Activated CD4-positive, alpha-beta memory T cell treated with anti-CD3 and anti-CD28 coated beads for 36 hours (primary cell): ENCODE results near the gene MUC6. TPM values are rescaled to one million over a fixed set of nuclear protein-coding genes. Genes with fewer than 3 reads are reported as not detected.

Experiments
- CTCF ChIA-PET: fragments of 350-600 bp; sonication (Branson Sonifier 250); formaldehyde crosslinking; loops from one replicate; lab custom pipeline; 2021; ENCODE audit warnings: antibody characterized with exemption, inconsistent platforms; lab: Charles Lee
- POLR2A ChIA-PET: fragments of 350-600 bp; sonication (Branson Sonifier 250); formaldehyde crosslinking; loops from one replicate; lab custom pipeline; 2021; ENCODE audit warnings: antibody characterized with exemption; lab: Charles Lee
- DNase-seq: peaks from one replicate; pipeline ENCODE4 v3.0.0-alpha.2; 2020
- H3K27ac Mint-ChIP-seq: one replicate; pipeline ENCODE4 v1.8.0; 2021; ENCODE audit warnings: mixed read lengths
- H3K27me3 Mint-ChIP-seq: one replicate; pipeline ENCODE4 v1.8.0; 2021; ENCODE audit warnings: mixed read lengths
- H3K36me3 Mint-ChIP-seq: one replicate; pipeline ENCODE4 v1.8.0; 2021; ENCODE audit warnings: mixed read lengths
- H3K4me1 Mint-ChIP-seq: one replicate; pipeline ENCODE4 v1.8.0; 2021; ENCODE audit warnings: low read depth, mixed read lengths
- H3K4me3 Mint-ChIP-seq: one replicate; pipeline ENCODE4 v1.8.0; 2021; ENCODE audit warnings: mild to moderate bottlenecking, mixed read lengths
- H3K9me3 Mint-ChIP-seq: one replicate; pipeline ENCODE4 v1.8.0; 2021; ENCODE audit warnings: mixed read lengths
- intact Hi-C: fragments of 100-400 bp; cut with micrococcal nuclease; formaldehyde crosslinking; loops from one replicate; pipeline ENCODE4 v1.15.1; 2023
- total RNA-seq, 2 experiments: library from RNA; stranded (reverse); gene quantifications; one replicate each; pipeline ENCODE4 v1.2.3, GENCODE V29; 2021

The MUC6 gene
- total RNA-seq, 2 experiments from 2014 or later: not detected

- Mint-ChIP-seq H3K4me1 (peaks cover 15% of the 10 kb centered on the region), H3K27me3 (no peaks in the 10 kb centered on the region), H3K36me3 (peaks cover 24% of the 10 kb centered on the region), H3K9me3 (no peaks in the 10 kb centered on the region), H3K27ac (no peak overlapping the region), H3K4me3 (no peak overlapping the region)
- CTCF ChIA-PET: no interaction called here
- no peak for DNase-seq
- intact Hi-C loops: no loop called here
- POLR2A ChIA-PET: no interaction called here
Observed at GRCh38 chr11:1000357-1001278, 35.9 kb downstream of the MUC6 start.

GRCh38 chr11:999009-999408 lies 37.5 kb downstream of the MUC6 start:
- Mint-ChIP-seq H3K4me1 (peaks cover 20% of the 10 kb centered on the region), H3K27ac (no peak overlapping the region), H3K36me3 (peaks cover 26% of the 10 kb centered on the region), H3K27me3 (no peaks in the 10 kb centered on the region), H3K9me3 (no peaks in the 10 kb centered on the region), H3K4me3 (no peak overlapping the region)
- CTCF ChIA-PET: no interaction called here
- POLR2A ChIA-PET: no interaction called here
- intact Hi-C loops: no loop called here
- DNase-seq: no peak

- Mint-ChIP-seq H3K36me3 (peaks cover 22% of the 10 kb centered on the region), H3K9me3 (no peaks in the 10 kb centered on the region), H3K27ac (no peak overlapping the region), H3K27me3 (no peaks in the 10 kb centered on the region), H3K4me3 (no peak overlapping the region), H3K4me1 (peaks cover 20% of the 10 kb centered on the region)
- ChIA-PET POLR2A (no interaction called here), CTCF (no interaction called here)
- DNase-seq: no peak
- intact Hi-C loops: no loop called here
Observed at GRCh38 chr11:997907-998306, 38.6 kb downstream of the MUC6 start.

GRCh38 chr11:996681-997080 lies 39.8 kb downstream of the MUC6 start:
- intact Hi-C loops: no loop called here
- no peak overlapping the region for H3K4me3 Mint-ChIP-seq
- no peak for DNase-seq
- H3K9me3 Mint-ChIP-seq: no peaks in the 10 kb centered on the region
- ChIA-PET POLR2A (no interaction called here), CTCF (interaction anchor here (1.0 kb wide), 1 partner anchor 71 kb away, joined by 3 read pairs; the partner anchor contains the start of gene AP2A2)
- H3K27me3 Mint-ChIP-seq: no peaks in the 10 kb centered on the region
- peaks cover 22% of the 10 kb centered on the region for H3K36me3 Mint-ChIP-seq
- peaks cover 20% of the 10 kb centered on the region for H3K4me1 Mint-ChIP-seq
- no peak overlapping the region for H3K27ac Mint-ChIP-seq

GRCh38 chr11:995752-996420 lies 40.6 kb downstream of the MUC6 start:
- H3K4me1 Mint-ChIP-seq: peaks cover 20% of the 10 kb centered on the region
- H3K27ac Mint-ChIP-seq: peak overlapping the region; percentile 76
- no peaks in the 10 kb centered on the region for H3K9me3 Mint-ChIP-seq
- ChIA-PET CTCF (interaction anchor here (1.0 kb wide), 1 partner anchor 71 kb away, joined by 3 read pairs; the partner anchor contains the start of gene AP2A2), POLR2A (no interaction called here)
- no peaks in the 10 kb centered on the region for H3K27me3 Mint-ChIP-seq
- intact Hi-C loops: no loop called here
- H3K4me3 Mint-ChIP-seq: no peak overlapping the region
- H3K36me3 Mint-ChIP-seq: peaks cover 21% of the 10 kb centered on the region
- DNase-seq: no peak

GRCh38 chr11:995044-995751 lies 41.3 kb downstream of the MUC6 start:
- no peak overlapping the region for H3K4me3 Mint-ChIP-seq
- DNase-seq: no peak
- H3K27me3 Mint-ChIP-seq: no peaks in the 10 kb centered on the region
- peak overlapping the region; percentile 76 for H3K27ac Mint-ChIP-seq
- no peaks in the 10 kb centered on the region for H3K9me3 Mint-ChIP-seq
- ChIA-PET POLR2A (no interaction called here), CTCF (no interaction called here)
- intact Hi-C loops: no loop called here
- H3K36me3 Mint-ChIP-seq: peaks cover 18% of the 10 kb centered on the region
- H3K4me1 Mint-ChIP-seq: peaks cover 20% of the 10 kb centered on the region

- POLR2A ChIA-PET: no interaction called here
- intact Hi-C loops: no loop called here
- no peak overlapping the region for H3K27ac Mint-ChIP-seq
Observed at GRCh38 chr11:993632-994167, 42.8 kb downstream of the MUC6 start.

GRCh38 chr11:992577-992976 lies 43.9 kb downstream of the MUC6 start:
- no peaks in the 10 kb centered on the region for H3K27me3 Mint-ChIP-seq
- no peak overlapping the region for H3K27ac Mint-ChIP-seq
- ChIA-PET CTCF (no interaction called here), POLR2A (no interaction called here)
- no peak overlapping the region for H3K4me3 Mint-ChIP-seq
- no peaks in the 10 kb centered on the region for H3K9me3 Mint-ChIP-seq
- peaks cover 20% of the 10 kb centered on the region for H3K4me1 Mint-ChIP-seq
- no peak for DNase-seq
- peaks cover 26% of the 10 kb centered on the region for H3K36me3 Mint-ChIP-seq
- intact Hi-C loops: no loop called here

More at GRCh38 chr11:993632-994167, 42.8 kb downstream of the MUC6 start:
- no peak for DNase-seq
- no peak overlapping the region for H3K4me3 Mint-ChIP-seq
- H3K4me1 Mint-ChIP-seq: peaks cover 20% of the 10 kb centered on the region
- no peaks in the 10 kb centered on the region for H3K9me3 Mint-ChIP-seq
- CTCF ChIA-PET: no interaction called here
- no peaks in the 10 kb centered on the region for H3K27me3 Mint-ChIP-seq
- peaks cover 20% of the 10 kb centered on the region for H3K36me3 Mint-ChIP-seq

- intact Hi-C loops: no loop called here
- H3K27ac Mint-ChIP-seq: no peak overlapping the region
- H3K4me1 Mint-ChIP-seq: peaks cover 17% of the 10 kb centered on the region
- no peak overlapping the region for H3K4me3 Mint-ChIP-seq
- no peak for DNase-seq
- ChIA-PET CTCF (no interaction called here), POLR2A (no interaction called here)
- no peaks in the 10 kb centered on the region for H3K9me3 Mint-ChIP-seq
- H3K36me3 Mint-ChIP-seq: peaks cover 26% of the 10 kb centered on the region
- H3K27me3 Mint-ChIP-seq: no peaks in the 10 kb centered on the region
Observed at GRCh38 chr11:991711-992307, 44.7 kb downstream of the MUC6 start.

- Mint-ChIP-seq H3K27me3 (no peaks in the 10 kb centered on the region), H3K27ac (no peak overlapping the region), H3K4me3 (no peak overlapping the region), H3K4me1 (peaks cover 9% of the 10 kb centered on the region), H3K36me3 (peaks cover 24% of the 10 kb centered on the region), H3K9me3 (no peaks in the 10 kb centered on the region)
- intact Hi-C loops: no loop called here
- no peak for DNase-seq
- ChIA-PET POLR2A (no interaction called here), CTCF (no interaction called here)
Observed at GRCh38 chr11:991034-991433, 45.5 kb downstream of the MUC6 start.

- Mint-ChIP-seq H3K27ac (no peak overlapping the region), H3K36me3 (peaks cover 19% of the 10 kb centered on the region), H3K4me1 (peaks cover 3% of the 10 kb centered on the region), H3K9me3 (no peaks in the 10 kb centered on the region), H3K27me3 (no peaks in the 10 kb centered on the region), H3K4me3 (no peak overlapping the region)
- intact Hi-C loops: no loop called here
- CTCF ChIA-PET: no interaction called here
- POLR2A ChIA-PET: no interaction called here
- no peak for DNase-seq
Observed at GRCh38 chr11:990101-990500, 46.4 kb downstream of the MUC6 start.
